Activated T-cell treated with anti-CD3 and anti-CD28 coated beads for 4 hours (primary cell): Measurements from ENCODE around the gene ABCC1.

Experiments
- DNase-seq: peaks from one replicate; pipeline ENCODE4 v3.0.0-alpha.2; 2020

Gene ABCC1

DNA sequence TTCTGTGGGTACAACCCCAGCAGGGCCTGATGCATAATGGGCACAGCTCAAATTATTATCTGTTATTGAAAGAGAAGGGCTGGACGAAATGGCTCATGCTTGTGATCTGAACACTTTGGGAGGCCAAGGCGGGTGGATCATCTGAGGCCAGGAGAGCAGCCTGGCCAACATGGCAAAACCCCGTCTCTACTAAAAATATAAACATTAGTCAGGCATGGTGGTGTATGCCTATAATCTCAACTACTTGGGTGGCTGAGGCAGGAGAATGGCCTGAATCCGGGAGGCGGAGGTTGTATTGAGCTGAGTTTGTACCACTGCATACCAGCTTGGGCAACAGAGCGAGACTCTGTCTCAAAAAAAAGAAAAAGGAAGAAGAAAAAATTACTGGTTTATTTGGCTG, 100.7 kb downstream of the ABCC1 start:
- no peak for DNase-seq

DNA sequence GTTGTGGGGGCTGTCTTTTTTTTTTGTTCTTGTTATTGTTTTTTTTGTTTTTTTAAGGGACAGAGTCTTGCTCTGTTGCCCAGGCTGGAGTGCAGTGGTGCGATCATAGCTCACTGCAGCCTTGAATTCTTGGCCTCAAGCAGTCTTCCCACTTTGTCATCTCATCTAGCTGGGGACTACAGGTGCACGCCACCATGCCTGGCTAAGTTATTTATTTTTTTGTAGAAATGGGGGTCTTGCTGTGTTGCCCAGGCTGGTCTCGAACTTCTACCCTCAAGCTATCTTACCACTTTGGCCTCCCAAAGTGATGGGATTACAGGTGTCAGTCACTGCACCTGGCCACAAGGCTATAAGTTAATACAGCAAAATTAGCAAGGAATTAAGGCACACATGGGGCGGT, 101.7 kb downstream of the ABCC1 start:
- no peak for DNase-seq

DNA sequence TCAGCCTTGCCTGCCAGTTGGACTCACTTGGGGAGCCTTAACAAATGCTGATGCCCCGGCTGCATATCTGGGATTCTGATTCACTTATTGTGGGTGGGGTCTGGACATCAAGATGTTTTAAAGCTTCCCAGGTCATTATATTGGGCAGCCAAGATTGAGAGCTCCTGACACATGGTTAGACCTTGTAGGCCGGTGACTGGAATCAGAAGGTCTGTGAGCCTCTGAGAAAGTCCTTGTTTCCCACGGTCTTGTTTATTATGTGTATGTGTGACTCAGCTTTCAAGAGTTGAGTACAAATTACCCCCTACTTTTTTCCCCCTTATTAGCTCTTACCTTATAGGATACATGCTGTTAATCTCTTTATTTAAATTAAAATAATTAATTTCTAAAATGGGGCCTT, 103.5 kb downstream of the ABCC1 start:
- DNase-seq = no peak

DNA sequence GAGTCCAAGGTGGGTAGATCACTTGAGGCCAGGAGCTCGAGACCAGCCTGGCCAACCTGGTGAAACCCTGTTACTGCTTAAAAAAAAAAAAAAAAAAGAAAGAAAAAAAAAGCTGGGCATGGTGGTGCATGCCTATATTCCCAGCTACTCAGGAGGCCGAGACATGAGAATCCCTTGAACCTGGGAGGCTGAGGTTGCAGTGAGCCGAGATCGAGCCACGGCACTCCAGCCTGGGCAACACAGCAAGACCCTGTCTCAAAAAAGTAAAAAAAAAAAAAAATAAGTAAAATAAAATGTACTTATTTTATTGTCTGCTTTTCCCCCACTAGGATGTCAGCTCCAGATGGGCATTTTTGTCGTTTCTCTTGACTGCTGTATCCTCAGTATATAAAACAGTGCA, 107.7 kb downstream of the ABCC1 start:
- no peak for DNase-seq

DNA sequence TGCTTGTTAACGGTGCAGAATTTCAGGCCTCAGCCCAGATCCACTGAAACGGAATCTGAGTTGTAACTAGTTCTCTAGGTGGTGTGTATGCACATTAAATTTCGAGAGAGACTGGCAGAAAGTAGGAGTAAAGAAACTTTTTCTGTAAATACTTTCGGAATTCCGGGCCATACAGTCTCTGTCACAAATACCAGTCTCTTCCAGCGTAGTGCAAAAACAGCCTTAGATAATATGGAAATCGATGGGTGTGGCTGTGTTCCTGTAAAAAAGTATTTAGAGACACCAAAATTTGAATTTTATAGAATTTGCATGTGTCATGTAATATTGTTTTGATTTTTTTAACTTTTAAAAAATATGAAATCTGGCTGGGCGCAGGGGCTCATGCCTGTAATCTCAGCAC, 109.7 kb downstream of the ABCC1 start:
- no peak for DNase-seq

DNA sequence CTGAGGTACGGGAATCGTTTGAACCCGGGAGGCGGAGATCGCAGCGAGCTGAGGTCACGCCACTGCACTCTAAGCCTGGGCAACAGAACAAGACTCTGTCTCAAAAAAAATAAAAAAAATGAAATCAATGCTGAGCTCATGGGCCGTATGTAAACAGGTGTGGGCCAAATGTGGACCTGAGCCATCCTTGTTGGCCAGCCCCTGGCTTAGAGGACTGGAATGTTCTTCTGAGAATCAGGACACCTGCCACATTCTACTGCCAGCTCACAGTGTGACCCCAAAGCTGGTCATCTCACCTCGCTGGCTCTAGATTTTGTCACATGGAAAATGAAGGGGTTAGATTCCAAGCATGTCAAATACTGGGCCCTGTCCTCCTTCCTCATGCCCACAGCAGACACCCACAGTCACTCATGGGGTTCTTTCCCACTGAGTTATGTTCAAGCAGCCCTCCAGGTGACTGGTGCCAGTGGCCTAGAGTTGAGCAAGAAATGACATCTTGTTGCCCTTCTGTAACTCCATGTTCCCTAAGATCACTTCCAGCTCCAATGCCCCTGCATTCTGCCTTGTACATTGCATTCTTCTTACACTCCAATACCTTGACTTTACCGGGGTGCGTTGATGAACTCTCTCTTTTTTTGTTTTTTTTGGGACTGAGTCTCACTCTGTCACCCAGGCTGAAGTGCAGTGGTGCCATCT, 110.6 kb downstream of the ABCC1 start:
- DNase-seq = no peak

DNA sequence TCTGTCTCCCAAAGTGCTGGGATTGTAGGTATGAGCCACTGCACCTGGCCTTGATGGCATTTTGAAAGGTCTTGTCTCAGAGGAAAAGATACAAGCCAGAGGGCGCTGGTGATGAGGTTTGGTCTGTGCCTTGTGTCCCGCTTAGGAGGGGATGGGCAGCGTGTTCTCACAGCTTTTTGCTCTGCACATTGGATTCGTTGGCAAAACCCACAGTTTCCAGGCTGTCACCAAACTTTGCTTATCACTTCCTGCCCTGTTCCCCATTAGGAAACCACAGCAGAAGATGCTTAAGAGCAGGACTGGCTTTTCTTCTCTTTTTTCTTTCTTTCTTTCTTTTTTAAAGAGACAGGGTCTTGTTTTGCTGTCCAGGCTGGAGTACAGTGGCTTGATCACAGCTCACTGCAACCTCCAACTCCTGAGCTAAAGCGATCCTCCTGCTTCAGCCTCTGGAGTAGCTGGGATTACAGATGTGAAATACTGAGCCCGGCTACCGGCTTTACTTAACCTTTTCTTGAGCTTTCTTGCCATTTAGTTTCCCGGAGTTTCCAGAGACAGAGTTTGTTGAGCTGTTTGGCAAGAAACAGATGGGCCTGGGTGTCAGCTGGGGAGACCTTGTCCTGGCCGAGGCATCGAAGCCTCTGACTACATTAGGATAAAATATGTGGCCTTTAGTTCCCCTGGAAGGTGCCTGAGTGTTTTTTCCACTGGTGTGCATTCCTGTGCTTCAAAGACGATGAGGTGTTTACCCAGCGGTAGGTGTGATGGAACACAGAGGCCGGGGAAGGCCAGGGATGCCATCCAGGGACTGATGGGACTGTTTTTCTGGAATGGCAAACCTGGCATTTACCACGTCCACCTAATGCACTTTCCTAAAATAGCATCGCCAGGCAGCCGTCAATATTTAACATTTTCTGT, 112.9 kb downstream of the ABCC1 start:
- DNase-seq = no peak

DNA sequence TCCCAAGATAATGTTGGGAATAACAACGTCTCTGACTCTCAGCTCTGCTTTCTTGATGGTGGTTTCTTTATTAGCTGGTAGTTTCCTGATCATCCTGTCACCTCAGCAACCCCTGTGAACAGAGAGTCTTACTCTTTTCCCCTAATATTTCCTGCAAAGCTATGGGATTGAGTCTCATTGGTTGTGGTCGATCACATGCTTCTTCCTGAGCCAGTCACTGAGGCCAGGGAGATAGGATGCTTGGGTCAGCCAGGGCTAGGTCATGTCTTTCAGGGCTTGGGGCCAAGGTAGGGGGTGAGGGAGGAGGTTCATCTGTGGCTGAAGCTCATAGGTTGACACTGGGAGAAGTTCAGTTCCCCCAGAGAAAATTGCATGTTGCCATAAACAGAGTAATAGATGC, 114.3 kb downstream of the ABCC1 start:
- no peak for DNase-seq

DNA sequence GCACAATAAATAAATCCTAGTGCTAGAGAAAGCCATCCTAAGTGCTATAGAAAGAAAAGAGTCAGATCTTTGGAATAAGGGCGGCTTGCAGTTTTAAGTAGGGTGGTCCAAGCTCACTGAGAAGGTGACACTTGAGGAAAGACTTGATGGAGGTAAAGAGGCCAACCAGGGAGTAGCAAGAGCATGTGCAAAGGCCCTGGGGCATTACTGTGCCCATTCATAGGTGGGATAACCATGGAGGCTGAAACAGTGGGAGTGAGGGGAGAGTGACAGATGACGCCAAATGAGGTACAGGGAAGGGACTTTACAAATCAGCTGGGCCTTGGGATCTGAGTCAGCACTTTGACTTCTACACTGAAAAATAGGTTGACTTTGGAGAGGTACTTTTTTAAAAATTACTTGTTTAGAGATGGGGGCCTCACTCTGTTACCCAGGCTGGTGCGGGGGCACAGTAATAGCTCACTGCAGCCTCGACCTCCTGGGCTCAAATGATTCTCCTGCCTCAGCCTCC, 115.5 kb downstream of the ABCC1 start:
- no peak for DNase-seq

DNA sequence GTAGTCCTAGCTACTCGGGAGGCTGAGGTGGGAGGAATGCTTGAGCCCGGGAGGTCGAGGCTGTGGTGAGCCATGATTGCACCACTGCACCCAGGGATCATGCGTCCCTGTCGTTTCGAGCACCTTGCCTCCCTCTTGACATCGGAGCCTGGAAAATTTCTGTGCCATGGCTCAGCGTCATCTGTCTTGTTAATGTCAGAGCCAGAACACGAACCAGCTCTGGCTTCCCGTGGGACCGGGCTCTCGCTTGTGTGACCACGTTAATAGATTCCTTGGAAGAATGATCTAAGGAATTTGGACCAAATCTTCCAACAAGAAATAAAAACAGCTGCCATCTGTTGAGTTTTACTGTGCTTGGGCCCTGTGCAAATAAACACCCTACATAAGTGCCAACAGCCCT, 117.7 kb downstream of the ABCC1 start:
- DNase-seq = no peak

DNA sequence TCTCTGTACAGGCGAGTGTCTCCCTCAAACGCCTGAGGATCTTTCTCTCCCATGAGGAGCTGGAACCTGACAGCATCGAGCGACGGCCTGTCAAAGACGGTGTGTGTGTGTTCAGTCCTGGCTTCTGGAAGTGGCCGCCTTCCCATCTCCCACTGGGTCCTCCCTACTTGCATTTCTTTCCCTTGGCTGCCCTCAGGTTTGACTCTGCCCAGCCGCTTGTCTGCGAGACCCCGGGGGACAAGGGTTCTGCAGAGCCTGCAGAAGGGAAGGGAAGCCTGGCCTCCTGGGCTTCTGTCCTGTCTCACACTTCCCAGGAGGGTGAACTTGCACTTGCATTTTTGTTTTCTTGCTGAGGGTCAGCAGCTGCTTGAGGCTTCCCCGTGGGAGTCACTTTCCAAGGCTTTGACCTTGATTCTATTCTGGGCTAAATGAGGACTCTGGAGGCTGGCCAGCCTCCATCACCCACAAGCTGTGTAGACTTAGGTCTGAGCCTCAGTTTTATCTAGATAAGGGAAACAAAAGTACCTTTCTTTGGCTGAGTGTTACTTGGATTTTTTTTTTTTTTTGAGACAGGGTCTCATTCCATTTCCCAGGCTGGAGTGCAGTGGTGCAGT, 122.3 kb downstream of the ABCC1 start:
- DNase-seq = no peak

DNA sequence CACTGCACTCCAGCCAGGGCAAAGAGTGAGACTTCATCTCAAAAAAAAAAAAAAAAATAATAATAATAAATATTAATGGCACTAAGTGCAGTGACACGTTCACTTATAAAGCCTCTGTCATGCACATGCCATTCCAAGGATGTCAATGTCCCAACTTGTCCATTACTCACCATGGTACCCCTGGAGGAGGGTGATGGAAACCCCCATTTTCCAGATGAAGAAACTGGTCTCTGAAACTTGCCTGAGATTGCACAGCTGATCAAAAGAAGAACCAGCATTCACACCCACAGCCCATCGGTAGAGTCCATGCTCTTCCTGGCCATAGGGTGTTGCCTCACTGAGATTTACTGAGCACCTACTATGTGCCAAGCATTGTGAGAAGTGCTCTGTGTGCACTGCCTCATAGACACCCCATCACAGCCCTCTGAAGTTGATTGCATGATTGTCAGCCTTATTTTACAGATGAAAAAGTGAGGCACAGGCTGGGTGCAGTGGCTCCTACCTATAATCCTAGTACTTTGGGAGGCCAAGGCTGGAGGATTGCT, 123.7 kb downstream of the ABCC1 start:
- no peak for DNase-seq

DNA sequence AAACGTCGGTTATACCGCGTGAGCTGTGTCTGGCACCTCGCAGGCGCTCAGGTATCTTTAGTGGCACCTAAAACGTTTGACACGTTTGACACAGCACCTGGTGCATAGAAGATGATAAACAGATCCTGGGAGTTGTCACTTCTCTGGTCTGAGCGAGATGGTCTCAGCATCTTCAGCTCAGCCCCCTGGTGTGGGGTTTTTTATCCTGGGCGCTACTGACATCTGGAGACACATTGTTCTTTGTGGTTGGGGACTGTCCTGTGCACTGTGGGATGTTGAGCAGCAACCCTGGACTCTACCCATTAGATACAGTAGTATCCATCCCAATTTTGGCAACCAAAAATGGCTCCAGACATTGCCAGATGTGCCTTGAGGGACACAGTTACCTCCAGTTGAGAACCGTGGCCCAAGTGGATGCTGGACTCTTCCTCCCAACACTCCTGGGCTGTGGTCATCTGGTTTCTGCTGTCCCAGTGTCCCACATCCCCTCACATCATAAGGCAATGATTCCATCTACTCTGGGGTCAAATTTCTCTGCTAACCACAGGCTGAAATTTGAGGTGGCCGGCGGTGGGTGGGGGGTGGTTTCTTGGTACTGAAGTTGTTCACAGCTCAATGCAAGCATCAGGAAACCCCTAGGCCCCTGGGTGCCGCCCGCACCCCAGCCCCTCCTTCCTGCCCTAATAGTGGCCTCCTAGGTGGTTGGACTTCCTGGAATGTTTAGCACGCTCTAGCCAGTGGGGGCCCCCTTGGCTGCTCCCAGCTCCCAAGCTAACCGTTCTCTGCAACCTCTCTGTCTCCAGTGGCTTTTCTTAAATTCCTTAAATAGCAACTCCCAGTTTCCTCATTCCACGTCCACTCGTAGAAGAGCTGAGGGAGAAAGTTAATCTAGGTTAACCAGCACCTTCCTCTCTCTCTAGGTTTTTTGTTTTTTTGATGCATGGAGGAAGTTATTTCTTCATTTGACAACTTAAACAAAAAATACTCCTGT, 124.8 kb downstream of the ABCC1 start:
- no peak for DNase-seq

DNA sequence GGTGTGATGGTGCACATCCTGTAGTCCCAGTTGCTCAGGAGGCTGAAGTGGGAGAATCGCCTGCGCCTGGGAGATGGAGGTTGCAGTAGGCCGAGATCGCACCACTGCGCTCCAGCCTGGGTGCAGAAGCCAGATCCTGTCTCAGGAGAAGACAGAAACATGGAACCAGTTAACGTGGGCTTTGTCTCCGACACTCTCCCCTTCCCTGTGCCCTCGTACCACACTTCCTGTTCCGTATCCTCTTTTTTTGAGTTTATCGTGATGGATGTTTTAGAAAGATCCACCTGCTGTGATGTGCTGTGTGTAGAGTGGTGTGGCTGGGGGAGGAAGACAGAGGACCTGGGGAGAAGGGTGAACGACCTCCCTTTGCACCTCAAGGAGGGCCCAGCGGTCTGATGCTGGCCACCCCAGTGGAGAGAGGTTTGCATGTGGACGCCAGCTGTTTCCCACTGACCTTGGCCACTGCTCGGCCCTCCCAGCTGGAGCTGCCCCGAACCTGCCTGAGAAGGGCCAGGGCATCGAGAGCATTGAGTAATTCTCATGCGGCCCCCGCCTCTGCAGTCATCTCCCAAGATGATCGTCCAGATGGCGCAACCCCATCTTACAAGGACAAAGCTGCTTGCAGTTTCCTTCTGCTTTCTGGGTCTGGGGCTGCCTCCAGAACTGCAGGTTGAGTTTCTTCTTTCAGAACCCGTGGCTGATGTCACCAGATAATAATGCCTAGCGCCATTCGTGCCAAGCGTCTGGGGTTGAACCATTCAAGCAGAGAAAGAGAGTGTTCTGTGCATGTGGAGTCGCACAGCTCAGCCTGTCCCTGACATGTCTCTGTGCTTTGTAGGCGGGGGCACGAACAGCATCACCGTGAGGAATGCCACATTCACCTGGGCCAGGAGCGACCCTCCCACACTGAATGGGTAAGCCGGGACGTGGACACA, 126.3 kb downstream of the ABCC1 start:
- no peak for DNase-seq

DNA sequence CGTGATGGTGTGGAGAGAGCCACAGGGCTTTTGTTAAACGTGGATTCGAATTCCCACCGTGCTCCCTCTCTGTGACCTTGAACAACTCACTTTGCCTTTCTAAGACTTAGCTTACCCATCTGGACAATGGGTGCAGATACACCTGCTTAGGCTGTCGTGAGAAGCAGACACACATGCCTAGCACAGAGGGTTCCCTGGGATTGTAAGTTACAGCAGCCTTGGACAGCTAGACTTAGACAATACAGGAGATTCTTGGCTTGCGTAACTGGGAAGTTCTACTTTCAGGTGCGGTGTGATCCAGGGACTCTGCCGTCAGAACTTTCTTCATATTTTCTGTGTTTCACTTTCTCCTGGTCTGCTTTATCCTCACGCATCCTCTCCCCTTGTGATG, 127.0 kb downstream of the ABCC1 start:
- DNase-seq = no peak

DNA sequence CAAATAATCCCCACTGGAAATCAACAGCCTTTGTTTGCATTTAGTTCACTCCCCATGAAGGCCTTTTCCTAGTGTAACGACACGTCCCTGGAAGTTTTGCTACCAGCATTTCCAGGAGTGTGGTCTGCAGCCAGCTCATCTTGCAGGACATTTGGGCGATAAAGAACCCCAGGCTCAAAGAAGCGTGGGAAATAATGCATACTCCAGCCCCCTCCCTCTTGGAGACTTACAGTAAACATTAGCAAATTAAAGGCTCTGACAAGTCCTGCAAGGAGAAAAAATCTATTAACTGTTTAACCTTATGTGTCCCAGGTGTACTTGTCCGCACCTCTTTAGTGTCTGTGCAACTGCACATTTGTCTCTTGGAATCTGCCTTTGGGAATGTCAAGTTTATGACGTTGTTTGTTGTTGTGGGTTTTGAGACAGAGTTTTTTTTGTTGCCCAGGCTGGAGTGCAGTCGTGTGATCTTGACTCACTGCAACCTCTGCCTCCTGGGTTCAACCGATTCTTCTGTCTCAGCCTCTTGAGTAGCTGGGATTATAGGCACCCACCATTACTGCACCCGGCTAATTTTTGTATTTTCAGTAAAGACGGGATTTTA, 131.1 kb downstream of the ABCC1 start:
- no peak for DNase-seq

DNA sequence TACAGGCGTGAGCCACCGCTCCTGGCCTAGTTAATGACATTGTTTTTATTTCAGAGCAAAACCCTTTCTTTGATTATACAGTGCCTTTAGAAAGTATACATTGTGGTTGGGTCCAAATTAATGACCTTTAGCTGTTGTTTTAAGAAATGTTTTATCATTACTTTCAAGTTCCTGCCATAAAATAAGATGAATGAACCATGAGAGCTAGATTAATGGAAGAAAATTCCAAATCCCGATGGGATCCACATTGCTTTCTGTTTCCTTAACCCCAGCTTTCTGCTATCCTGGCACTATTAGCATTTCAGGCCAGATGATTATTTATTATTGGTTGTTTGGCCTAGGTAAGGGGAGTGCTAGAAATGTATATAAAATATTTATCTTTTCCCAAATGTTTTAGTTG, 131.7 kb downstream of the ABCC1 start:
- no peak for DNase-seq

DNA sequence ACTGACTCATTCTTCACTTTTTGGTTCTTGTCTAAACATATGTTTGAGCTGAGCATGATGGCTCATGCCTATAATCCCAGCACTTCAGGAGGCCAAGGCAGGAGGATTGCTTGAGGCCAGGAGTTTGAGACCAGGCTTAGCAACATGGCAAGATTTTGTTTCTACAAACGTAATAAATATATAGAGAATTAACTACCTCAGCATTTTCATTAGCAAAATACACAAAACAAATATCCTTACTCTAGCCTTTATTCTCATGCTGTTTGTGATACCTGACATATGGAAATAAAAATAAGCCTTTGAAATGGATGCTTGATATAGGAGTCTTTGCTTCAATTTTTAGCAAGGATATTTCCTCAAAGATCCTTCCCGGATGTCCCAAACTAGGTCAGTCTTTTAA, 132.8 kb downstream of the ABCC1 start:
- no peak for DNase-seq

DNA sequence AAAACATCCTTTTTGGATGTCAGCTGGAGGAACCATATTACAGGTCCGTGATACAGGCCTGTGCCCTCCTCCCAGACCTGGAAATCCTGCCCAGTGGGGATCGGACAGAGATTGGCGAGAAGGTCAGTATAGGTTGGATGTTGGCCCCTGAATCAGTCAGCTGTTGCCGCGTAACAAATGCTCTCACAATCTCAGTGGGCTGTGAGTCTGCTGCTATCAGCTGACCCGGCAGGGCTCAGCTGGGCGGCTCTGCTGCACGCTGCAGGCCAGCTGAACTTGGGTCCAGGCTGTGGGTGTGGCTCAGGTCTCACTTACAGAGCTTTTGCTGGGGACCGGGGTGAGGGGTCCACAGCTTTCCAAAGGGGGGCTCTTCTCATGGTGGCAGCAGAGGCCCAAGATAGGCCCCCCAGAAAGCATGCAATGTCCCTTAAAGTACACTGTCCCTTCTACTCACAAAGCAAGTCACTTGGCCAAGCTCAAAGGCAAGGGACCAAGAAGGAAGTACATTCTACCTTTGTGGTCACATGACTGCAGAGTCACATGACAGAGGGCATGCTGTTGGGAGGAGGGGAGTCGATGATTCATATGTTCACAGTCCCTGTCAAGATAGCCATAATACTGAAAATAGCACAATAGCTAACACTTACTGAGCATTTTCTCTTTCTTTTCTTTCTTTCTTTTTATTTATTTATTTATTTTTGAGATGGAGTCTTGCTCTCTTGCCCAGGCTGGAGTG, 134.2 kb downstream of the ABCC1 start:
- no peak for DNase-seq

DNA sequence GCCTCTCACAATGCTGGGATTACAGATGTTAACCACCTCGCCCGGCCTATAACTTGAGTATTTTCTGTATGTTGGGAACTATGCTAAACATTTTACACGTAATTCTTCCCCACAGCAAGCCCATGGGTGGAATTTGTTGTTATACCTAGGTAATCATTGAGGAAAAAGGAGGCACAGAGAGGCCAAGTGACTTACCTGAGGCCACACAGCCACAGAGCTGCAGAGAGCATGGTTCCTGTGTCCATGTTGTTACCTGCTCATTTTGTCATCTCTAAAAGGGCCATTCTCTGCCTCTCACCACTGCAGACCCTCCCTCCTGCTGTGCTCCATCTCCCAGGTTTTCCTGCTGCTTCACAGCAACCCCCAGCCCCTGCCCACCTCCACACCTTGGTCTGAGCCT, 135.5 kb downstream of the ABCC1 start:
- no peak for DNase-seq
